HPDE6-E6E7 (cell line): ENCODE results near the gene FNDC3B.

ENCODE experiments used
- DNase-seq: peaks from one replicate; pipeline ENCODE4 v3.0.0; 2011; ENCODE audit warnings: missing footprints; ENCODE audit errors: extremely low spot score

Gene FNDC3B

DNA sequence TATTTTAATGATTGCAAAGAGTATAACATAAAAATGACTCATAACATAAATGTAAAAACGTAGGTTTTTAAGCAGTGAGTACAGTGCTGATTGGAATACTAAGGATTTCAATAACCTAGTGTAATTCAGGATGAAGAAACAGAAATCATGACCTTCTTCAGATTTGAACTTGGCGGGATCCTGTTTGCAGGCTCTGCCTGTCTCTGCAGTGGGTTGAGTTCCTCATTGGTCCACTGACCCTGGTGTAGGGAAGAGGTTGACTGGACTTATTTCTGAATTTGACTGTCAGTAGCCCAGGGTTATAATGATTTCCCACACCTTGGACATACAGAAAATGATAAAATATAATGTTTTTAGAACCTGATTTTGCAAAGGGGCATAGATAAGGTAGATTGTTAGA lies 171.7 kb downstream of the FNDC3B start:
- DNase-seq, result no peak

DNA sequence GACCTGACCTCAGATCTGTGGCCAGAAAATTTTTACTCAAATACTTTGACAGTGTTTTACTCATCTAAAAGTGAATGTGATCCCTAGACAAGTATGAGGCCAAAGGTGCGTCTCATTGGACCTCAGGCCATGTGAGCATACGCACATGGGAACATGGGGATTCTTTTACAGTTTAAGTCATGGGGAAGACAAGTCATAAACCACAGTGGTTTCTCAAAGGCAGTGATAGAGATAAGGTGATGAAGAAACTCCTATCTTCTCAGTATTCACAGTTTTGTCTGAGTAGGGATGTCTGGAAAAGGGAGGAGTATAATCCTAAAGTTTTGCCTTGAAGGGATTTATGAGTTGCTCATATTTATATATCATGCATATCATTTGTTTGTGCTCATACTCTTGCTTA lies 173.8 kb downstream of the FNDC3B start:
- DNase-seq, result no peak

DNA sequence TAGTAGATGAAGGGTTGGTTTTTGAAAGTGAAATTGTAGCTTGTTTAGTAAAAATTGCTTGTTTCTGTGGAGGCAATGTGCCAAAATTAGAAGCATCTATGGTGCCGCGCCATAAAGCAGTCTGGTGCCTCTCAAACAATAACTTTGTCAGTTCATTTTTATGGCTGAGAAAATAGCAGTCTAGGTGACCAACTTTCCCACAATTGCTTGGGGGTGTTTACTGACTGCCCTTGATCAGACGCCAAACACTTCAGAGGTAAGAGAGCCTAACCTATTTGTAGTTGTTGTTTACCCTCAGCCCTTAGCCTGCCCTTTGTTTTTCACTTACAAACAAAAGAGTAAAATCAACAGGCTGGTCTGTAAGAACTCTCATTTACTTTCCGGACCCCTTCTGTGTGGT lies 174.5 kb downstream of the FNDC3B start:
- DNase-seq, result no peak

DNA sequence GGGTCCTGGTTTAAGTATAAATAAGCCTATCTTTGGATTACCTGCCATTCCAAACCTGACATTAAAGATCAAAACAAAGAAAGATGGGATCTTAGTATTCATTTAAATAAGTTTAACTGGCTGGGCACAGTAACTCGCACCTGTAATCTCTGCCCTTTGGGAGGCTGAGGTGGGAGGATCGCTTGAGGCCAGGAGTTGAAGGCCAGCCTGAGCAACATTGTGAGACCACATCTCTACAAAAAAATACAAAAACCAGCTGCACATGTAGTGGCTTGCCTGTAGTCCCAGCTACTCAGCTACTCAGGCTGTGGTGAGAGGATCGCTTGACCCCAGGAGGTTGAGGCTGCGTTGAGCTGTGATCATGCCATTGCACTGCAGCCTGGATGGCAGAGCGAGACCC lies 176.9 kb downstream of the FNDC3B start:
- DNase-seq, result no peak

GRCh38 chr3:172216911-172217310 lies 177.5 kb downstream of the FNDC3B start:
- no peak for DNase-seq

DNA sequence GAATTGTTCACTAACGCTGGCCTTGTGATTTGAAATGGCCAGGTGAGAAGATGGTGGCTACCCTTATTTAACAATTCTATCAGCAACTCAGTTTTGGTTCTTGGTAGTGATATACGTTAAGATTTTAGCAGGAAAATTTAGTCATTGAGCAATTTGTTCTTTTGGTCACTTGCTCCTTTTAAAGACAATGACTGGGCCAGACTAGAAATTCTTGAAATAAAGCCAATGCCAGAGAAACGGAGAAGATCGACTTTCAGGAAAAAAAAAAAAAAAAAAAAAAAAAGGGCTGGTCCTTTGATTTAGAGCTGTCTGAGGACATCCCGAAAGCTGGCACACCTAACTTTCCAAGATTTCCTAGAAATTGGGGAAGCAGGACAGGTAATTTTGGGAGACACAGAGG lies 178.5 kb downstream of the FNDC3B start:
- no peak for DNase-seq

DNA sequence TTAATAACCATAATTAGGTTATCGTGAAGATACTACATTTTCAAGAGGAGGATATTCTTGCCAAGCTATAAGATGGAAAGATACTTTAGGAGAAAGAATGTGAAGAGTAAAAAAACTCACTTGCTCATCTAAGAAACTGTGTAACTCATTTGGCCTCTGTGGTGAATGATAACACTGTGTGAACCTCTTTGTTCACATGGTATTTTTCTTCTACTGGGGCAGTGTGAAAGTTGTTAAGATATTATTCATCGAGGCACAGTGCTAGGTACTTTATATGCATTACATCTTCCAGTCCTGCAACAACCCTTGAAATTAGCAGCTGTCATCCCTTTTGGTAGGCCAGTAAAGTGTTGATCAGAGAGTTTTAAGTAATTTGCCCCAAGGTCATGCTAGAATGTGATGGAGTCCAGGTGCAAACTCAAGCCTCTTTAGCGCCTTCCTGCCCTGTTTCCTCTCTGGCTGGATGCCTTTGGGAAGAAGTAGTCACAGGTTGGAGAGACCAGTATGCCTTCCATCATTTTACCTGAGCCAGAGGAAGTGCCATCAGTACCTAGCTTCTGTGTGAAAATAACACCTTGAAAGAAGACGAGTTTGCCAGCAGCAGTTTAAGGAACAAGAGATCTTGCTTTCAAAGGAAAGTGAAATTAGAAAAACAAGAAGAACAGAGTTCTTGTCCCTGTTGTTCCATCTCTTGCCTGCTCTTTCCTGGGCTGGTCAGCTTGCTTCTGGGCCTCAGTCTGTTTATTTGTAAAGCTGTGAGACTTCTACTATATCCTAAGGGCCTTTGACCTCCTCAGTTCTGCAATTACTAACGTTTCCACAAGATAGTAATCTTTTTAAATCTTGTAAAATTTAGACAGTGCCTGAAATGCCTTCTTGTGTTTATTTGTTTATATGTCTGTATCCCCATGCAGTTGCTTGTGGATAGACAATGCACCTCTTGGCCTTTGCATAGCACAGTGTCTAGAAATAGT lies 179.3 kb downstream of the FNDC3B start:
- no peak for DNase-seq

- DNase-seq, result no peak
Observed at GRCh38 chr3:172219750-172220149, 180.4 kb downstream of the FNDC3B start.

GRCh38 chr3:172221547-172221946 lies 182.2 kb downstream of the FNDC3B start:
- DNase-seq, result no peak

DNA sequence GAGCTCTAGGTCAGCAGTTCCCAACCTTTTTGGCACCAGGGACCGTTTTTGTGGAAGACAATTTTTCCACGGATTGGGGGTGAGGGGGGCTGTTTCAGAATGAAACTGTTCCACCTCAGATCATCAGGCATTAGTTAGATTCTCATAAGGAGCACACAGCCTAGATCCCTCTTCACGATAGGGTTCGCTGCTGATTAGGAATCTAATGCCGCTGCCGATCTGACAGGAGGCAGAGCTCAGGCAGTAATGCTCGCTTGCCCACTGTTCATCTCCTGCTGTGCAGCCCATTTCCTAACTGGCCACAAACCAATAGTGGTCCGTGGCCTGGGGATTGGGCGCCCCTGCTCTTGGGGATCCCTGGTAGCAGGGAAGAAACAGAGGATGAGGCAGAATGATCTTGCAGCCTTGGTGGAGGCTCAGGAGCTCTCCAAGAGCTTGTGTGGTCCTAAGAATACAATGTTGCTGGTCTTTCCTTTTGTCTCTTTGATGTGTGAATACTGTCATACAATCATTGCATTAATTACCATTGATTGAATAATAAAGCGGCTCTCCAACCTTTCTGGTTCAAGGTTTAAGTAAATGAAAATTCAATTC lies 183.2 kb downstream of the FNDC3B start:
- DNase-seq, result no peak

GRCh38 chr3:172223870-172224269 lies 184.5 kb downstream of the FNDC3B start:
- DNase-seq, result no peak

DNA sequence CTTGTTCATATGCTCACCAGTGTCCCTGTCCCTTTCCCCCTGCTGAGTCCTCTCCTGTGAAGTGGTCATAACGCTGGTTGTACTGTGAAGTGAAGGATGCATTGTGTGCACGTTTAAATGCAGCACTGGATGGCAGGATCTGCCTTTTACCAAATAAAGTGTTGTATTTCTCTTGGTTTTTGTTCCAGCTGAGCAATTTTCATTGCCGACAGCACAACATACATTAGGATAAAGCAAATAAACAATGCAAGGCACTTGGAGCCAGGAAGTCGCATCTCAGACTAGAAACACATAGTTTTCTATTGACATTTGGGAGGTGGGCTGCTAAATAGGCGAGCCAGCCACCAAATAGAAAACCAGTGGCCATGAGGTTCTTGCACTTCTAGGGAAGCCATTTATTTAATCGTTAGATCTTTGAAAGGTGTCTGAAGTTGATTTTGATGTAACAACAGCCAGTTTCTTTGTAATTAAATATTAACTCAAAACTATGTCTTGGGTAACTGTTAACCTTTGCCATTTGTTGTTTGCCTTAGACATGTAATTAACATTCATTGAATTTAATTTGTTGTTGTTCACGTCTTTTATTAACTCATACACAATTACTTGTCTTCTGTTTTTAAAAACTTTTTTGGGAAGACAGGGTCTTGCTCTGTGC lies 185.3 kb downstream of the FNDC3B start:
- DNase-seq, result no peak

GRCh38 chr3:172225215-172225707 lies 185.9 kb downstream of the FNDC3B start:
- DNase-seq, result no peak

DNA sequence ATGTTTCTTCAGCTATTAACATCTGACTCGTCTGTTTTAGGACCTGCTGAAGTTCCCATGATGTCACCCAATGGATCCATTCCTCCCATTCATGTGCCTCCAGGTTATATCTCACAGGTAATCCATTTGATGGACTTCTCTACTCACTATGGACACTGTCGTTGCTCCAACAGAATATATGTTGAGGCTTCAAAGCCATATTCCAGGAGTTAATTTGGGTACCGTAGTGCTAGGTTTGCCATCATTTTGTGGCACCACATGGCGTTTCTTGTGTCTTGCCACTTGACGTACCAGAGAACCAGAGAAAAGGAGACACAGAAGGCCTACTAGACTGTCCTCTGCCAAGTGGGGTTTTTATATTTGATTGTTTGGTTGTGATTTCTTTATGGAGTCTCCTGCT lies 187.5 kb downstream of the FNDC3B start:
- DNase-seq, result no peak

DNA sequence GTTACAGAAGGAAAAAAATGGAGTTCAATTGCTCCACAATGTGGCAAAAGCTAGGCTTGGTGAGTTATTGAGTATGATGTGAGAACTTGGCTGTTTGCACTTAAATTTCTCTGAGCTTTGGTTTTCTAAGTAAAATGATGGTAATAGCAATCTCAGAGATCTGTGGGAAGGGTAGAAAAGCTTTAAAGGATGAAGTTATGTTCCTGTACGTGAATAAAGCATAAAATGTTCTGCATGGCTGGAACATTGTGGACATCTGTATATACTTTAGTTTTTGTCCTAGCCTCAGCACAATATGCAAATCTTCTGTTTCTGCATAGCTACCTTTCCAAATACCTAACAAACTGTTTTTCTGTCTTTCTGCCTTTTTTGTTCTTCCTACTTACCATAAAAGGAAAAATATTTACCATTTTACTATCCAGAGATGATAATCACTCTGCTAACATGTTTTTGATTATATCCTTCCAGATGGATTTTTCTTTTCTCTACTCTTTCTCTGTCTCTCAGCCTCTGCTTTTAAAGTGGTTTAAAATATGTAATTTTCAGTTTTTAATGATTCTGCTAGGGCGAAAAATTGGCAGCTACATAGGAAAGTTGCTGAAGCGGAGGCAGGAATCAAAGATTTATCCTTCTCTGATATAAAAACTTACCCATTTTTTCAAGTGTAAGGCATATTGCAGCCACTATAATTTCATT lies 188.1 kb downstream of the FNDC3B start:
- DNase-seq, result no peak

- DNase-seq, result no peak
Observed at GRCh38 chr3:172228036-172228415, 188.6 kb downstream of the FNDC3B start.

- DNase-seq, result no peak
Observed at GRCh38 chr3:172229462-172229861, 190.1 kb downstream of the FNDC3B start.

GRCh38 chr3:172231318-172231901 lies 192.0 kb downstream of the FNDC3B start:
- no peak for DNase-seq

DNA sequence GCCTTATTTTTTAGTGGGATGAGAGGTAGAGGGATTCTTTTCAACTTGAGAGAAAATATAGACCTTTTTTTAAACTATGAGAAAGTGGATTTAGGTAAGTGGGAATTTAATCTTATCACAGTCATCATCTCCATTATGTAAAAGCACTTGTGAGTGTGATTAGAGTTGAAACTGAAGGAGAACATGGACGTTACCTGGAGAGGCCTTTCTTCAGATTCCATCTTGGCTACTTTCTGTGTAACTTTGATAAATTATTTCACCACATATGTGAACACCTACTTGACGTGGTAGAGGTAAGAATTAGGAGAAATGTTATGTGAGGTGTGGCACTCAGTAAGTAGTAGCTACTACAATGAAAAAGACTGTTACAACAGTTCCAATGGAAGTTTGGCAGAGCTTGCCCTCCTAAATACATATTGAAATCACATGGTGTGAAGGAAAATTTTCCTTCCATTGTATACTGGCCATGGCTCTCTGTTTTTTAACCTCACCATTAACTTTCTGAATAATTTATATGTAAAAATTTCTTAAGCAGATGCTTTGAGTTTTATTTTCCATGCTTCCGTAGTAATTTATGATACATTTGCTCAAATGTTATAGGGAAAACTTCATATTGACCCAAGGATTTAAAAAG lies 193.3 kb downstream of the FNDC3B start:
- DNase-seq, result no peak

- DNase-seq, result no peak
Observed at GRCh38 chr3:172233474-172234277, 194.3 kb downstream of the FNDC3B start.
